ENCODE data around the gene INSL6.

The INSL6 gene

GRCh38 chr9:5140151-5140550 lies 45.3 kb downstream of the INSL6 start:
- no peak for TF ChIP-seq CTCF (IDR thresholded peaks at IDR 0.05; ENCODE audit: insufficient read depth, low read length)
- no peak for DNase-seq (ENCODE audit: low read depth in 1 of 2, low spot score in 1 of 2)
- no peak overlapping the region for H3K4me3 ChIP-seq (replicated peaks; ENCODE audit: insufficient read depth, low read length)
- H3K27ac ChIP-seq (replicated peaks): no peak overlapping the region
- H3K27me3 ChIP-seq (ENCODE audit: insufficient read depth, poor library complexity, severe bottlenecking): no peaks in the 10 kb centered on the region

GRCh38 chr9:5122516-5122915 lies 62.9 kb downstream of the INSL6 start:
- H3K27ac ChIP-seq (replicated peaks): no peak overlapping the region
- no peak for TF ChIP-seq REST (IDR thresholded peaks at IDR 0.05; ENCODE audit: insufficient replicate concordance, low read depth)
- TF ChIP-seq SPI1 (IDR thresholded peaks at IDR 0.05; ENCODE audit: borderline replicate concordance, low read depth): no peak
- no peak for TF ChIP-seq CTCF (IDR thresholded peaks at IDR 0.05; ENCODE audit: insufficient read depth, low read length)
- TF ChIP-seq GABPA (IDR thresholded peaks at IDR 0.05; ENCODE audit: low read depth): no peak
- no peak for TF ChIP-seq POLR2AphosphoS5 (IDR thresholded peaks at IDR 0.05; ENCODE audit: low read depth)

GRCh38 chr9:5122116-5122515 lies 63.3 kb downstream of the INSL6 start:
- Histone ChIP-seq H3K27ac (replicated peaks) (no peak overlapping the region), H3K27me3 (ENCODE audit: insufficient read depth, poor library complexity, severe bottlenecking) (no peaks in the 10 kb centered on the region), H3K4me3 (replicated peaks; ENCODE audit: insufficient read depth, low read length) (no peak overlapping the region)
- no peak for TF ChIP-seq CTCF (IDR thresholded peaks at IDR 0.05; ENCODE audit: insufficient read depth, low read length)
- no peak for TF ChIP-seq SPI1 (IDR thresholded peaks at IDR 0.05; ENCODE audit: borderline replicate concordance, low read depth)
- TF ChIP-seq GABPA (IDR thresholded peaks at IDR 0.05; ENCODE audit: low read depth): no peak
- TF ChIP-seq POLR2AphosphoS5 (IDR thresholded peaks at IDR 0.05; ENCODE audit: low read depth): no peak
- TF ChIP-seq REST (IDR thresholded peaks at IDR 0.05; ENCODE audit: insufficient replicate concordance, low read depth): no peak
- DNase-seq (ENCODE audit: low read depth in 1 of 2, low spot score in 1 of 2): no peak

More at GRCh38 chr9:5122516-5122915, 62.9 kb downstream of the INSL6 start:
- no peak for DNase-seq (ENCODE audit: low read depth in 1 of 2, low spot score in 1 of 2)
- no peak overlapping the region for H3K4me3 ChIP-seq (replicated peaks; ENCODE audit: insufficient read depth, low read length)
- no peaks in the 10 kb centered on the region for H3K27me3 ChIP-seq (ENCODE audit: insufficient read depth, poor library complexity, severe bottlenecking)

GRCh38 chr9:5113994-5114748 lies 71.3 kb downstream of the INSL6 start:
- no peaks in the 10 kb centered on the region for H3K27me3 ChIP-seq (ENCODE audit: insufficient read depth, poor library complexity, severe bottlenecking)
- H3K4me3 ChIP-seq (replicated peaks; ENCODE audit: insufficient read depth, low read length): no peak overlapping the region
- no peak overlapping the region for H3K27ac ChIP-seq (replicated peaks)
- DNase-seq (ENCODE audit: low read depth in 1 of 2, low spot score in 1 of 2): no peak
- TF ChIP-seq POLR2AphosphoS5 (IDR thresholded peaks at IDR 0.05; ENCODE audit: low read depth) (no peak), GABPA (IDR thresholded peaks at IDR 0.05; ENCODE audit: low read depth) (no peak), REST (IDR thresholded peaks at IDR 0.05; ENCODE audit: insufficient replicate concordance, low read depth) (no peak), SPI1 (IDR thresholded peaks at IDR 0.05; ENCODE audit: borderline replicate concordance, low read depth) (no peak), CTCF (IDR thresholded peaks at IDR 0.05; ENCODE audit: insufficient read depth, low read length) (no peak)
